ENCODE data around the gene ABCA4.

GRCh38 chr1:94146273-94146672, 25.3 kb upstream of the ABCA4 start:
- TF ChIP-seq CTCF (IDR thresholded peaks at IDR 0.05; ENCODE audit: low read length) (no peak), EZH2phosphoT487 (IDR thresholded peaks at IDR 0.05; ENCODE audit: low read length) (no peak), EZH2 (optimal IDR thresholded peaks at IDR 0.05; ENCODE audit: low read depth, low read length) (no peak)
